GM12891 (cell line): ENCODE data around the gene ITSN1.

Source experiments
- POLR2A ChIP-seq: IDR thresholded peaks from 2 replicates; pipeline ENCODE4 v1.6.1; 2011; ENCODE audit warnings: low read depth, low read length, control low read depth
- POLR2AphosphoS5 ChIP-seq: IDR thresholded peaks from 2 replicates; pipeline ENCODE4 v1.6.1; 2011; ENCODE audit warnings: low read depth, low read length, control low read depth
- TAF1 ChIP-seq: IDR thresholded peaks from 2 replicates; pipeline ENCODE4 v1.6.1; 2011; ENCODE audit warnings: low read depth, low read length, control low read depth

- TF ChIP-seq POLR2AphosphoS5: no peak
- no peak for TF ChIP-seq POLR2A
- TF ChIP-seq TAF1: no peak
These were observed 199.3 kb downstream of the ITSN1 start for GRCh38 chr21:33841561-33841960.
